Sciatic nerve (tissue), 2 donors: ENCODE results near the gene PAGE5. TPM values are rescaled to one million over a fixed set of nuclear protein-coding genes. Genes with fewer than 3 reads are reported as not detected.
A peak's percentile ranks its signal among the peaks of the same experiment; 100 is the strongest.

Source experiments
- ATAC-seq: fragments of 200-7000 bp; cut with Tn5 transposase; one replicate; pipeline ENCODE4 v1.9.1; 2020; ENCODE audit warnings: mild to moderate bottlenecking, moderate library complexity
- DNase-seq: peaks from one replicate; pipeline ENCODE4 v3.0.0-alpha.2; 2020; ENCODE audit warnings: low spot score
- intact Hi-C: fragments of 100-400 bp; cut with DNase I; formaldehyde crosslinking; loops from one replicate; pipeline ENCODE4 v1.14.2; 2022
- total RNA-seq: library from RNA; stranded (reverse); fragmentation: NEBNext Ultra II Directional; extraction: Animal tissue kit (Norgen Biotek cat#: 25700); gene quantifications from one replicate; pipeline ENCODE4 v1.2.1, GENCODE V29; 2021
- donor health status: DM: no; HTN: no; CAD: no.
- donor health status: DM: no; HTN: no; CAD: no.

PAGE5 gene
- total RNA-seq = not detected

GRCh38 chrX:55220119-55220794 is at the start of gene PAGE5:
Gene PAGE5 (plus strand): TSS chrX:55220346. CDS start chrX:55221383, 1,037 bp downstream.
- DNase-seq (no peak), ATAC-seq (no peak)
- intact Hi-C loops = no loop called here

- intact Hi-C loops = no loop called here
- no peak for ATAC-seq
Observed at GRCh38 chrX:55187281-55187680, 32.9 kb upstream of the PAGE5 start.

GRCh38 chrX:55196688-55197087 is 23.5 kb upstream of the PAGE5 start:
- DNase-seq = no peak
- intact Hi-C loops = no loop called here
- ATAC-seq = no peak

More at GRCh38 chrX:55187281-55187680, 32.9 kb upstream of the PAGE5 start:
- no peak for DNase-seq

GRCh38 chrX:55201930-55202579 is 18.1 kb upstream of the PAGE5 start:
- DNase-seq (no peak), ATAC-seq (peak; percentile 51)
- intact Hi-C loops = no loop called here

GRCh38 chrX:55206162-55206941 is 13.8 kb upstream of the PAGE5 start:
- no peak for DNase-seq
- intact Hi-C loops = no loop called here
- ATAC-seq = no peak

- no peak for DNase-seq
- intact Hi-C loops = no loop called here
- ATAC-seq = no peak
Observed at GRCh38 chrX:55210931-55211677, 9.0 kb upstream of the PAGE5 start.

GRCh38 chrX:55213381-55213780 is 6.8 kb upstream of the PAGE5 start:
- DNase-seq (no peak), ATAC-seq (no peak)
- intact Hi-C loops = no loop called here

- ATAC-seq (no peak), DNase-seq (no peak)
- intact Hi-C loops = no loop called here
Observed at GRCh38 chrX:55240788-55241340, 20.7 kb downstream of the PAGE5 start.

- DNase-seq (no peak), ATAC-seq (no peak)
- intact Hi-C loops = no loop called here
Observed at GRCh38 chrX:55253528-55253927, 33.4 kb downstream of the PAGE5 start.

GRCh38 chrX:55260806-55261205 is 40.7 kb downstream of the PAGE5 start:
- ATAC-seq (no peak), DNase-seq (no peak)
- intact Hi-C loops = no loop called here

- ATAC-seq = no peak
- intact Hi-C loops = no loop called here
- no peak for DNase-seq
Observed at GRCh38 chrX:55264816-55265215, 44.7 kb downstream of the PAGE5 start, which contains the start of gene PAGE3. Gene PAGE3 (minus strand): TSS chrX:55264916. CDS start chrX:55263903, 1,013 bp downstream.

Other genes with a start within 250 kb of the PAGE5 start
- 2.2 TPM for gene PFKFB1, start 226.2 kb upstream of the PAGE5 start, total RNA-seq
- gene APEX2, start 220.0 kb upstream of the PAGE5 start, total RNA-seq = 9.0 TPM
- 65.2 TPM for gene ALAS2, start 189.4 kb upstream of the PAGE5 start, total RNA-seq
- gene PAGE2B, start 145.3 kb upstream of the PAGE5 start, total RNA-seq = not detected
- not detected for gene PAGE2, start 131.3 kb upstream of the PAGE5 start, total RNA-seq
- not detected for gene PAGE3, start 44.6 kb downstream of the PAGE5 start, total RNA-seq
- gene MAGEH1, start 231.8 kb downstream of the PAGE5 start, total RNA-seq = 37.0 TPM